ENCODE results near the gene RNF11.

- TF ChIP-seq POLR2A (IDR thresholded peaks at IDR 0.05; ENCODE audit: low read length) (no peak), KDM1A (IDR thresholded peaks at IDR 0.05; ENCODE audit: low read depth) (no peak), CBX8 (IDR thresholded peaks at IDR 0.05) (no peak), JUN (IDR thresholded peaks at IDR 0.05) (no peak), MAZ (IDR thresholded peaks at IDR 0.05; ENCODE audit: borderline replicate concordance, low read depth, low read length) (no peak)
- TF ChIP-seq, protein P1, sequence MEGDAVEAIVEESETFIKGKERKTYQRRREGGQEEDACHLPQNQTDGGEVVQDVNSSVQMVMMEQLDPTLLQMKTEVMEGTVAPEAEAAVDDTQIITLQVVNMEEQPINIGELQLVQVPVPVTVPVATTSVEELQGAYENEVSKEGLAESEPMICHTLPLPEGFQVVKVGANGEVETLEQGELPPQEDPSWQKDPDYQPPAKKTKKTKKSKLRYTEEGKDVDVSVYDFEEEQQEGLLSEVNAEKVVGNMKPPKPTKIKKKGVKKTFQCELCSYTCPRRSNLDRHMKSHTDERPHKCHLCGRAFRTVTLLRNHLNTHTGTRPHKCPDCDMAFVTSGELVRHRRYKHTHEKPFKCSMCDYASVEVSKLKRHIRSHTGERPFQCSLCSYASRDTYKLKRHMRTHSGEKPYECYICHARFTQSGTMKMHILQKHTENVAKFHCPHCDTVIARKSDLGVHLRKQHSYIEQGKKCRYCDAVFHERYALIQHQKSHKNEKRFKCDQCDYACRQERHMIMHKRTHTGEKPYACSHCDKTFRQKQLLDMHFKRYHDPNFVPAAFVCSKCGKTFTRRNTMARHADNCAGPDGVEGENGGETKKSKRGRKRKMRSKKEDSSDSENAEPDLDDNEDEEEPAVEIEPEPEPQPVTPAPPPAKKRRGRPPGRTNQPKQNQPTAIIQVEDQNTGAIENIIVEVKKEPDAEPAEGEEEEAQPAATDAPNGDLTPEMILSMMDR (IDR thresholded peaks at IDR 0.05): peak; percentile 76
Observed at GRCh38 chr1:51192213-51192843, 43.7 kb upstream of the RNF11 start.
